Hepatocyte (in vitro differentiated cells): Measurements from ENCODE around the gene IRF2. TPM values are rescaled to one million over a fixed set of nuclear protein-coding genes. Genes with fewer than 3 reads are reported as not detected.

ENCODE experiments used
- DNase-seq: peaks from one replicate; pipeline ENCODE4 v3.0.0-alpha.2; 2016; ENCODE audit warnings: low spot score
- H2AFZ ChIP-seq: fragments of 200-600 bp; sonication (generic); 2 replicates; pipeline ENCODE4 v1.6.0; 2016; ENCODE audit warnings: antibody characterized with exemption, mild to moderate bottlenecking
- H3K27ac ChIP-seq: fragments of 200-600 bp; sonication (generic); 2 replicates; pipeline ENCODE4 v1.5.1; 2016; ENCODE audit warnings: mild to moderate bottlenecking
- H3K27me3 ChIP-seq: fragments of 200-600 bp; sonication (generic); 2 replicates; pipeline ENCODE4 v1.6.1; 2016
- H3K36me3 ChIP-seq: fragments of 200-600 bp; sonication (generic); replicated peaks from 2 replicates; pipeline ENCODE4 v1.5.1; 2016; ENCODE audit warnings: low read depth; ENCODE audit not compliant: insufficient read depth
- H3K4me1 ChIP-seq: fragments of 200-600 bp; sonication (generic); 2 replicates; pipeline ENCODE4 v1.5.1; 2016; ENCODE audit warnings: mild to moderate bottlenecking, moderate library complexity; ENCODE audit not compliant: insufficient read depth
- H3K4me2 ChIP-seq: fragments of 200-600 bp; sonication (generic); 2 replicates; pipeline ENCODE4 v1.6.0; 2016
- H3K4me3 ChIP-seq: fragments of 200-600 bp; sonication (generic); 2 replicates; pipeline ENCODE4 v1.5.1; 2016; ENCODE audit warnings: mild to moderate bottlenecking
- H3K79me2 ChIP-seq: fragments of 200-600 bp; sonication (generic); 2 replicates; pipeline ENCODE4 v1.6.0; 2017; ENCODE audit warnings: mild to moderate bottlenecking
- H3K9me2 ChIP-seq: fragments of 200-600 bp; sonication (generic); replicated peaks from 2 replicates; pipeline ENCODE4 v1.6.0; 2017; ENCODE audit warnings: mild to moderate bottlenecking; ENCODE audit not compliant: insufficient read depth
- H3K9me3 ChIP-seq: fragments of 200-600 bp; sonication (generic); 2 replicates; pipeline ENCODE4 v1.5.1; 2016; ENCODE audit warnings: low read depth, mild to moderate bottlenecking
- H4K20me1 ChIP-seq: fragments of 200-600 bp; sonication (generic); 2 replicates; pipeline ENCODE4 v1.6.0; 2016; ENCODE audit warnings: mild to moderate bottlenecking; ENCODE audit not compliant: insufficient read depth, poor library complexity, severe bottlenecking
- EZH2 ChIP-seq: fragments of 200-600 bp; sonication (generic); IDR thresholded peaks from 2 replicates; pipeline ENCODE4 v1.6.1; 2016; ENCODE audit warnings: antibody characterized with exemption, mild to moderate bottlenecking, borderline replicate concordance
- EZH2phosphoT487 ChIP-seq: fragments of 200-600 bp; sonication (generic); IDR thresholded peaks from one replicate; pipeline ENCODE4 v1.6.1; 2018; ENCODE audit warnings: antibody characterized with exemption, mild to moderate bottlenecking, low read depth, moderate library complexity; ENCODE audit not compliant: unreplicated experiment, severe bottlenecking
- WGBS: methylation state at CpG from one replicate; pipeline ENCODE4 v1.1.6; 2016; ENCODE audit warnings: low lambda C conversion rate; ENCODE audit errors: missing lambda C conversion rate; 5-methylcytosine and 5-hydroxymethylcytosine counted together
- polyA plus RNA-seq: library from polyadenylated mRNA; unstranded; fragments of >200 nt; fragmentation: Nextera tagmentation; extraction: Ambion mirVana; gene quantifications from 2 replicates; pipeline ENCODE4 v1.2.1, GENCODE V29; 2016
- total RNA-seq: library from RNA; depleted of rRNA; stranded (reverse); fragments of >200 nt; gene quantifications from 2 replicates; pipeline ENCODE4 v1.2.3, GENCODE V29; 2014
- TF ChIP-seq, protein P1 (sequence below): fragments of 200-600 bp; sonication (generic); IDR thresholded peaks from 2 replicates; pipeline ENCODE4 v1.5.1; 2016; ENCODE audit warnings: antibody characterized with exemption, mild to moderate bottlenecking; ENCODE audit not compliant: poor library complexity

Gene IRF2
- total and polyA plus RNA-seq, 2 experiments from 2014 or later = 17.7 to 41.1 TPM

DNA sequence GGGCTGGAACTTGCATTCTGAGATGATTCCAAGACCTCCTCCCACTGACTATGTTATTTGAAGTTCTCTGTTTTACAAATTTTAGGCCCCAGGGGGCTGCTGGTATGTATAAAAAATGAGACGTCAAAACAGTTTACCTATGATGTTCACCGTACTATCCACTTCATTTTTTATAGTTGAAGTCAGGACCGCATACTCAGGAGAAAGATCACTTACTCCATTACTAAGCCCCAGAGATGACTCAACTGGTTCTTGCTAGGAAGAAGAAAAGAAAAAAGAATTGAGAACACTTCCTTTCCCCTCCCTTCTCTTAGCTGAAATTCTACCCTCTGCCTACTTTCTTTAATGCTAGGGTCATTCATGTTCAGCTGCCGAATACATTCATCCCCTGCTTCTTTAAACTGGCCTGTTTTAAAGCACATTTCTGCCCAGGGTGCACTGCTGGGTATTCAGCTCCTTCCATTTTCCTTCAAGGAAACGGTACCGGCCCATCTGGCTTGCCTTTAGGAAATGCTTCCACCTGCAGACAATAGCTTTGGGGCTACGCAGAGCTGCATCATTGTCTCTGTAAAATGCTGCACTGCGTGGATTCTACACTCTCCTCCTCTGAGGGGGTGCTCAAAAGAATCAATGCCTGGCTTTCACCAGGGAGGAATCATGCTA is 66.2 kb downstream of the IRF2 start:
- H3K4me3 ChIP-seq = no peak overlapping the region
- 87% methylated on average over 8 of the region's 8 CpGs for WGBS
- H2AFZ ChIP-seq = no peak overlapping the region
- no peaks in the 10 kb centered on the region for H3K36me3 ChIP-seq
- H3K9me2 ChIP-seq = no peaks in the 10 kb centered on the region
- peak overlapping the region; percentile 37 for H3K27ac ChIP-seq
- H3K79me2 ChIP-seq = no peaks in the 10 kb centered on the region
- no peak overlapping the region for H3K4me2 ChIP-seq
- no peak for DNase-seq
- H3K4me1 ChIP-seq = peaks cover 7% of the 10 kb centered on the region
- no peak for TF ChIP-seq EZH2phosphoT487
- TF ChIP-seq, protein P1, sequence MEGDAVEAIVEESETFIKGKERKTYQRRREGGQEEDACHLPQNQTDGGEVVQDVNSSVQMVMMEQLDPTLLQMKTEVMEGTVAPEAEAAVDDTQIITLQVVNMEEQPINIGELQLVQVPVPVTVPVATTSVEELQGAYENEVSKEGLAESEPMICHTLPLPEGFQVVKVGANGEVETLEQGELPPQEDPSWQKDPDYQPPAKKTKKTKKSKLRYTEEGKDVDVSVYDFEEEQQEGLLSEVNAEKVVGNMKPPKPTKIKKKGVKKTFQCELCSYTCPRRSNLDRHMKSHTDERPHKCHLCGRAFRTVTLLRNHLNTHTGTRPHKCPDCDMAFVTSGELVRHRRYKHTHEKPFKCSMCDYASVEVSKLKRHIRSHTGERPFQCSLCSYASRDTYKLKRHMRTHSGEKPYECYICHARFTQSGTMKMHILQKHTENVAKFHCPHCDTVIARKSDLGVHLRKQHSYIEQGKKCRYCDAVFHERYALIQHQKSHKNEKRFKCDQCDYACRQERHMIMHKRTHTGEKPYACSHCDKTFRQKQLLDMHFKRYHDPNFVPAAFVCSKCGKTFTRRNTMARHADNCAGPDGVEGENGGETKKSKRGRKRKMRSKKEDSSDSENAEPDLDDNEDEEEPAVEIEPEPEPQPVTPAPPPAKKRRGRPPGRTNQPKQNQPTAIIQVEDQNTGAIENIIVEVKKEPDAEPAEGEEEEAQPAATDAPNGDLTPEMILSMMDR = no peak
- TF ChIP-seq EZH2 = no peak
- no peaks in the 10 kb centered on the region for H4K20me1 ChIP-seq
- H3K27me3 ChIP-seq = no peaks in the 10 kb centered on the region
- no peaks in the 10 kb centered on the region for H3K9me3 ChIP-seq

- WGBS = 65% methylated on average over 6 of the region's 6 CpGs
- H3K27me3 ChIP-seq = no peaks in the 10 kb centered on the region
- H3K9me3 ChIP-seq = no peaks in the 10 kb centered on the region
- H3K4me1 ChIP-seq = peaks cover 7% of the 10 kb centered on the region
- H4K20me1 ChIP-seq = no peaks in the 10 kb centered on the region
- H3K4me2 ChIP-seq = no peak overlapping the region
- H3K27ac ChIP-seq = peak overlapping the region; percentile 55
- H3K9me2 ChIP-seq = no peaks in the 10 kb centered on the region
- H3K79me2 ChIP-seq = no peaks in the 10 kb centered on the region
- no peak overlapping the region for H3K4me3 ChIP-seq
- H2AFZ ChIP-seq = no peak overlapping the region
- no peak for DNase-seq
- H3K36me3 ChIP-seq = no peaks in the 10 kb centered on the region
- TF ChIP-seq EZH2phosphoT487 (no peak), EZH2 (no peak)
- TF ChIP-seq, protein P1 = no peak
These were observed 67.4 kb downstream of the IRF2 start for GRCh38 chr4:184406958-184407391.

GRCh38 chr4:184404047-184404446 is 70.3 kb downstream of the IRF2 start:
- H3K4me1 ChIP-seq = peaks cover 7% of the 10 kb centered on the region
- no peak overlapping the region for H3K4me3 ChIP-seq
- no peaks in the 10 kb centered on the region for H3K79me2 ChIP-seq
- H3K4me2 ChIP-seq = no peak overlapping the region
- H3K9me2 ChIP-seq = no peaks in the 10 kb centered on the region
- H3K36me3 ChIP-seq = no peaks in the 10 kb centered on the region
- no peaks in the 10 kb centered on the region for H3K9me3 ChIP-seq
- no peaks in the 10 kb centered on the region for H4K20me1 ChIP-seq
- H3K27me3 ChIP-seq = no peaks in the 10 kb centered on the region
- H2AFZ ChIP-seq = no peak overlapping the region
- TF ChIP-seq, protein P1 = no peak
- no peak for TF ChIP-seq EZH2
- no peak for TF ChIP-seq EZH2phosphoT487
- no peak overlapping the region for H3K27ac ChIP-seq
- DNase-seq = no peak
